Neural cell (in vitro differentiated cells): ENCODE results near the gene PLAC8L1. TPM values are rescaled to one million over a fixed set of nuclear protein-coding genes. Genes with fewer than 3 reads are reported as not detected.
"Not testable (repeated sequence)": the region's sequence is repeated elsewhere in the genome, so short reads cannot be mapped to it uniquely, and the experiment has no call there.

Experiments used
- H2AFZ ChIP-seq: fragments of 200-600, 300-800 bp; sonication (generic), shearing (Covaris generic); 2 replicates; pipeline ENCODE4 v1.6.0; 2014; ENCODE audit warnings: low read depth, mild to moderate bottlenecking, antibody characterized with exemption, low read length, moderate library complexity
- H3F3A ChIP-seq: fragments of 200-600 bp; shearing (Covaris generic); 2 replicates; pipeline ENCODE4 v1.6.1; 2016; ENCODE audit warnings: mild to moderate bottlenecking, moderate library complexity, mixed read lengths, antibody characterized with exemption, low read length; ENCODE audit not compliant: insufficient read depth, poor library complexity, severe bottlenecking
- H3K27ac ChIP-seq: fragments of 200-600, 300-800 bp; sonication (generic), shearing (Covaris generic); 2 replicates; pipeline ENCODE4 v1.5.1; 2014; ENCODE audit warnings: mild to moderate bottlenecking, low read length, moderate library complexity
- H3K27me3 ChIP-seq: fragments of 300-800, 200-600 bp; sonication (generic), shearing (Covaris generic); 2 replicates; pipeline ENCODE4 v1.6.0; 2014; ENCODE audit warnings: mild to moderate bottlenecking, low read depth, low read length, moderate library complexity; ENCODE audit not compliant: insufficient read depth
- H3K36me3 ChIP-seq: fragments of 300-800, 200-600 bp; sonication (generic), shearing (Covaris generic); 2 replicates; pipeline ENCODE4 v1.5.1; 2014; ENCODE audit warnings: mild to moderate bottlenecking, antibody characterized with exemption, low read length, moderate library complexity; ENCODE audit not compliant: insufficient read depth
- H3K4me2 ChIP-seq: fragments of 300-800, 200-600 bp; sonication (generic), shearing (Covaris generic); 2 replicates; pipeline ENCODE4 v1.6.0; 2014; ENCODE audit warnings: mild to moderate bottlenecking, low read length
- H3K4me3 ChIP-seq: fragments of 300-800, 200-600 bp; sonication (generic), shearing (Covaris generic); 2 replicates; pipeline ENCODE4 v1.5.1; 2014; ENCODE audit warnings: mild to moderate bottlenecking, low read length, moderate library complexity
- H3K79me2 ChIP-seq: fragments of 200-600 bp; shearing (Covaris generic); replicated peaks from 2 replicates; pipeline ENCODE4 v1.6.0; 2014; ENCODE audit warnings: mild to moderate bottlenecking, low read length, moderate library complexity; ENCODE audit not compliant: insufficient read depth
- H3K9ac ChIP-seq: fragments of 300-800, 200-600 bp; sonication (generic), shearing (Covaris generic); 2 replicates; pipeline ENCODE4 v1.6.1; 2016; ENCODE audit warnings: mild to moderate bottlenecking, low read length, mixed read lengths
- H3K9me2 ChIP-seq: fragments of 200-600 bp; shearing (Covaris generic); 2 replicates; pipeline ENCODE4 v1.6.1; 2016; ENCODE audit warnings: mild to moderate bottlenecking, low read length, mixed read lengths; ENCODE audit not compliant: insufficient read depth
- H3K9me3 ChIP-seq: fragments of 200-600, 300-800 bp; sonication (generic), shearing (Covaris generic); 2 replicates; pipeline ENCODE4 v1.6.1; 2016; ENCODE audit warnings: mild to moderate bottlenecking, mixed run types, low read length, moderate library complexity, mixed read lengths
- H4K20me1 ChIP-seq: fragments of 200-600 bp; shearing (Covaris generic); 2 replicates; pipeline ENCODE4 v1.6.1; 2016; ENCODE audit warnings: mild to moderate bottlenecking, mixed run types; ENCODE audit not compliant: insufficient read depth
- EP300 ChIP-seq: fragments of 450-650 bp; conservative IDR thresholded peaks from 2 replicates; pipeline ENCODE4 v1.6.1; 2014; ENCODE audit warnings: antibody characterized with exemption, mild to moderate bottlenecking, moderate library complexity; ENCODE audit not compliant: poor library complexity, severe bottlenecking
- EZH2 ChIP-seq: fragments of 200-600, 300-800 bp; shearing (Covaris generic), sonication (generic); IDR thresholded peaks from 2 replicates; pipeline ENCODE4 v1.6.1; 2014; ENCODE audit warnings: antibody characterized with exemption, low read length, borderline replicate concordance, mild to moderate bottlenecking; ENCODE audit not compliant: insufficient read depth, poor library complexity, severe bottlenecking
- MXI1 ChIP-seq: fragments of 450-650 bp; conservative IDR thresholded peaks from 2 replicates; pipeline ENCODE4 v1.6.1; 2014; ENCODE audit warnings: antibody characterized with exemption, mild to moderate bottlenecking; ENCODE audit not compliant: poor library complexity, severe bottlenecking
- POLR2AphosphoS5 ChIP-seq: IDR thresholded peaks from 2 replicates; pipeline ENCODE4 v1.6.1; 2012
- RAD21 ChIP-seq: fragments of 450-650 bp; conservative IDR thresholded peaks from 2 replicates; pipeline ENCODE4 v1.6.1; 2014; ENCODE audit warnings: antibody characterized with exemption, mild to moderate bottlenecking, moderate library complexity
- SMC3 ChIP-seq: fragments of 450-650 bp; conservative IDR thresholded peaks from 2 replicates; pipeline ENCODE4 v1.6.1; 2014; ENCODE audit warnings: antibody characterized with exemption, mild to moderate bottlenecking, moderate library complexity; ENCODE audit not compliant: poor library complexity
- TAF1 ChIP-seq: IDR thresholded peaks from 2 replicates; pipeline ENCODE4 v1.6.1; 2012; ENCODE audit warnings: low read depth
- polyA plus RNA-seq: library from polyadenylated mRNA; depleted of rRNA; stranded (reverse); fragments of >200 nt; gene quantifications from 2 replicates; pipeline ENCODE4 v1.2.3, GENCODE V29; 2014
- TF ChIP-seq, protein P1 (sequence below): IDR thresholded peaks from 2 replicates; pipeline ENCODE4 v1.6.1; 2012; ENCODE audit warnings: borderline replicate concordance
- TF ChIP-seq, protein P2 (sequence below): fragments of 450-650 bp; IDR thresholded peaks from 2 replicates; pipeline ENCODE4 v1.5.1; 2014; ENCODE audit warnings: antibody characterized with exemption, mild to moderate bottlenecking, moderate library complexity; ENCODE audit not compliant: poor library complexity, severe bottlenecking

PLAC8L1 gene
- polyA plus RNA-seq, 1 donor from 2014 or later: 0.93 TPM

- no peak overlapping the region for H3K4me2 ChIP-seq
- H3K9me3 ChIP-seq: no peaks in the 10 kb centered on the region
- H3K27me3 ChIP-seq: no peaks in the 10 kb centered on the region
- H3K27ac ChIP-seq: no peak overlapping the region
- H3K4me3 ChIP-seq: no peak overlapping the region
- H3K9ac ChIP-seq: no peak overlapping the region
- H2AFZ ChIP-seq: no peak overlapping the region
- no peaks in the 10 kb centered on the region for H3K9me2 ChIP-seq
- H3K79me2 ChIP-seq: no peaks in the 10 kb centered on the region
- no peaks in the 10 kb centered on the region for H3F3A ChIP-seq
- no peaks in the 10 kb centered on the region for H3K36me3 ChIP-seq
- no peaks in the 10 kb centered on the region for H4K20me1 ChIP-seq
- TF ChIP-seq, protein P1, sequence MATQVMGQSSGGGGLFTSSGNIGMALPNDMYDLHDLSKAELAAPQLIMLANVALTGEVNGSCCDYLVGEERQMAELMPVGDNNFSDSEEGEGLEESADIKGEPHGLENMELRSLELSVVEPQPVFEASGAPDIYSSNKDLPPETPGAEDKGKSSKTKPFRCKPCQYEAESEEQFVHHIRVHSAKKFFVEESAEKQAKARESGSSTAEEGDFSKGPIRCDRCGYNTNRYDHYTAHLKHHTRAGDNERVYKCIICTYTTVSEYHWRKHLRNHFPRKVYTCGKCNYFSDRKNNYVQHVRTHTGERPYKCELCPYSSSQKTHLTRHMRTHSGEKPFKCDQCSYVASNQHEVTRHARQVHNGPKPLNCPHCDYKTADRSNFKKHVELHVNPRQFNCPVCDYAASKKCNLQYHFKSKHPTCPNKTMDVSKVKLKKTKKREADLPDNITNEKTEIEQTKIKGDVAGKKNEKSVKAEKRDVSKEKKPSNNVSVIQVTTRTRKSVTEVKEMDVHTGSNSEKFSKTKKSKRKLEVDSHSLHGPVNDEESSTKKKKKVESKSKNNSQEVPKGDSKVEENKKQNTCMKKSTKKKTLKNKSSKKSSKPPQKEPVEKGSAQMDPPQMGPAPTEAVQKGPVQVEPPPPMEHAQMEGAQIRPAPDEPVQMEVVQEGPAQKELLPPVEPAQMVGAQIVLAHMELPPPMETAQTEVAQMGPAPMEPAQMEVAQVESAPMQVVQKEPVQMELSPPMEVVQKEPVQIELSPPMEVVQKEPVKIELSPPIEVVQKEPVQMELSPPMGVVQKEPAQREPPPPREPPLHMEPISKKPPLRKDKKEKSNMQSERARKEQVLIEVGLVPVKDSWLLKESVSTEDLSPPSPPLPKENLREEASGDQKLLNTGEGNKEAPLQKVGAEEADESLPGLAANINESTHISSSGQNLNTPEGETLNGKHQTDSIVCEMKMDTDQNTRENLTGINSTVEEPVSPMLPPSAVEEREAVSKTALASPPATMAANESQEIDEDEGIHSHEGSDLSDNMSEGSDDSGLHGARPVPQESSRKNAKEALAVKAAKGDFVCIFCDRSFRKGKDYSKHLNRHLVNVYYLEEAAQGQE: no peak
- TF ChIP-seq TAF1: no peak
- no peak for TF ChIP-seq EZH2
- TF ChIP-seq POLR2AphosphoS5: no peak
- no peak for TF ChIP-seq RAD21
- TF ChIP-seq MXI1: no peak
Measured at GRCh38 chr5:146109379-146109778, 4.0 kb upstream of the PLAC8L1 start.

DNA sequence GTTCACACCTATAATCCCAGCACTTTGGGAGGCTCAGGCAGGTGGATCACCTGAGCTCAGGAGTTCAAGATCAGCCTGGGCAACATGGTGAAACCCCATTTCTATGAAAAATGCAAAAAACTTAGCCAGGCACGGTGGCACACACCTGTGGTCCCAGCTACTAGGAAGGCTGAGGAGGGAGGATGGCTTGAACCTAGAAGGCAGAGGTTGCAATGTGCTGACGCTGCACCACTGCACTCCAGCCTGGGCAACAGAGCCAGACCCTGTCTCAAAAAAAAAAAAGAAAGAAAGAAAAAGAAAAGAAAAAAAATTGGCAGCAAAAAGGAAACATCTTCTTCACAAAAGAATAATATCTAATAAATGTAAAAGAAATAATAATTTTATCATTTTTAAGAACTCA, 3.5 kb upstream of the PLAC8L1 start:
- not testable (repeated sequence) for H3K9me2 ChIP-seq, H3K9me3 ChIP-seq, H3K27me3 ChIP-seq, H3K27ac ChIP-seq, H3K4me3 ChIP-seq, H3F3A ChIP-seq, H4K20me1 ChIP-seq, H3K36me3 ChIP-seq, H3K79me2 ChIP-seq, H3K9ac ChIP-seq, H3K4me2 ChIP-seq, H2AFZ ChIP-seq

GRCh38 chr5:146107901-146108300, 2.5 kb upstream of the PLAC8L1 start:
- no peaks in the 10 kb centered on the region for H3K27me3 ChIP-seq
- no peak overlapping the region for H3K4me2 ChIP-seq
- H3K9me2 ChIP-seq: no peaks in the 10 kb centered on the region
- H3F3A ChIP-seq: no peaks in the 10 kb centered on the region
- no peaks in the 10 kb centered on the region for H3K36me3 ChIP-seq
- H4K20me1 ChIP-seq: no peaks in the 10 kb centered on the region
- no peak overlapping the region for H3K27ac ChIP-seq
- H3K4me3 ChIP-seq: no peak overlapping the region
- H3K9ac ChIP-seq: no peak overlapping the region
- no peaks in the 10 kb centered on the region for H3K9me3 ChIP-seq
- no peaks in the 10 kb centered on the region for H3K79me2 ChIP-seq
- TF ChIP-seq POLR2AphosphoS5 (no peak), EP300 (no peak), SMC3 (no peak), EZH2 (no peak), TAF1 (no peak), MXI1 (no peak), RAD21 (no peak)
- TF ChIP-seq, protein P2, sequence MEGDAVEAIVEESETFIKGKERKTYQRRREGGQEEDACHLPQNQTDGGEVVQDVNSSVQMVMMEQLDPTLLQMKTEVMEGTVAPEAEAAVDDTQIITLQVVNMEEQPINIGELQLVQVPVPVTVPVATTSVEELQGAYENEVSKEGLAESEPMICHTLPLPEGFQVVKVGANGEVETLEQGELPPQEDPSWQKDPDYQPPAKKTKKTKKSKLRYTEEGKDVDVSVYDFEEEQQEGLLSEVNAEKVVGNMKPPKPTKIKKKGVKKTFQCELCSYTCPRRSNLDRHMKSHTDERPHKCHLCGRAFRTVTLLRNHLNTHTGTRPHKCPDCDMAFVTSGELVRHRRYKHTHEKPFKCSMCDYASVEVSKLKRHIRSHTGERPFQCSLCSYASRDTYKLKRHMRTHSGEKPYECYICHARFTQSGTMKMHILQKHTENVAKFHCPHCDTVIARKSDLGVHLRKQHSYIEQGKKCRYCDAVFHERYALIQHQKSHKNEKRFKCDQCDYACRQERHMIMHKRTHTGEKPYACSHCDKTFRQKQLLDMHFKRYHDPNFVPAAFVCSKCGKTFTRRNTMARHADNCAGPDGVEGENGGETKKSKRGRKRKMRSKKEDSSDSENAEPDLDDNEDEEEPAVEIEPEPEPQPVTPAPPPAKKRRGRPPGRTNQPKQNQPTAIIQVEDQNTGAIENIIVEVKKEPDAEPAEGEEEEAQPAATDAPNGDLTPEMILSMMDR: no peak
- TF ChIP-seq, protein P1: no peak
- H2AFZ ChIP-seq: no peak overlapping the region
